Neural cell (in vitro differentiated cells): Measurements from ENCODE around the gene GANAB. TPM values are rescaled to one million over a fixed set of nuclear protein-coding genes. Genes with fewer than 3 reads are reported as not detected.

Source experiments
- H2AFZ ChIP-seq: fragments of 200-600, 300-800 bp; sonication (generic), shearing (Covaris generic); 2 replicates; pipeline ENCODE4 v1.6.0; 2014; ENCODE audit warnings: low read depth, mild to moderate bottlenecking, antibody characterized with exemption, low read length, moderate library complexity
- H3F3A ChIP-seq: fragments of 200-600 bp; shearing (Covaris generic); 2 replicates; pipeline ENCODE4 v1.6.1; 2016; ENCODE audit warnings: mild to moderate bottlenecking, moderate library complexity, mixed read lengths, antibody characterized with exemption, low read length; ENCODE audit not compliant: insufficient read depth, poor library complexity, severe bottlenecking
- H3K27ac ChIP-seq: fragments of 200-600, 300-800 bp; sonication (generic), shearing (Covaris generic); 2 replicates; pipeline ENCODE4 v1.5.1; 2014; ENCODE audit warnings: mild to moderate bottlenecking, low read length, moderate library complexity
- H3K27me3 ChIP-seq: fragments of 300-800, 200-600 bp; sonication (generic), shearing (Covaris generic); 2 replicates; pipeline ENCODE4 v1.6.0; 2014; ENCODE audit warnings: mild to moderate bottlenecking, low read depth, low read length, moderate library complexity; ENCODE audit not compliant: insufficient read depth
- H3K36me3 ChIP-seq: fragments of 300-800, 200-600 bp; sonication (generic), shearing (Covaris generic); 2 replicates; pipeline ENCODE4 v1.5.1; 2014; ENCODE audit warnings: mild to moderate bottlenecking, antibody characterized with exemption, low read length, moderate library complexity; ENCODE audit not compliant: insufficient read depth
- H3K4me2 ChIP-seq: fragments of 300-800, 200-600 bp; sonication (generic), shearing (Covaris generic); 2 replicates; pipeline ENCODE4 v1.6.0; 2014; ENCODE audit warnings: mild to moderate bottlenecking, low read length
- H3K4me3 ChIP-seq: fragments of 300-800, 200-600 bp; sonication (generic), shearing (Covaris generic); 2 replicates; pipeline ENCODE4 v1.5.1; 2014; ENCODE audit warnings: mild to moderate bottlenecking, low read length, moderate library complexity
- H3K79me2 ChIP-seq: fragments of 200-600 bp; shearing (Covaris generic); replicated peaks from 2 replicates; pipeline ENCODE4 v1.6.0; 2014; ENCODE audit warnings: mild to moderate bottlenecking, low read length, moderate library complexity; ENCODE audit not compliant: insufficient read depth
- H3K9ac ChIP-seq: fragments of 300-800, 200-600 bp; sonication (generic), shearing (Covaris generic); 2 replicates; pipeline ENCODE4 v1.6.1; 2016; ENCODE audit warnings: mild to moderate bottlenecking, low read length, mixed read lengths
- H3K9me2 ChIP-seq: fragments of 200-600 bp; shearing (Covaris generic); 2 replicates; pipeline ENCODE4 v1.6.1; 2016; ENCODE audit warnings: mild to moderate bottlenecking, low read length, mixed read lengths; ENCODE audit not compliant: insufficient read depth
- H3K9me3 ChIP-seq: fragments of 200-600, 300-800 bp; sonication (generic), shearing (Covaris generic); 2 replicates; pipeline ENCODE4 v1.6.1; 2016; ENCODE audit warnings: mild to moderate bottlenecking, mixed run types, low read length, moderate library complexity, mixed read lengths
- H4K20me1 ChIP-seq: fragments of 200-600 bp; shearing (Covaris generic); 2 replicates; pipeline ENCODE4 v1.6.1; 2016; ENCODE audit warnings: mild to moderate bottlenecking, mixed run types; ENCODE audit not compliant: insufficient read depth
- EP300 ChIP-seq: fragments of 450-650 bp; conservative IDR thresholded peaks from 2 replicates; pipeline ENCODE4 v1.6.1; 2014; ENCODE audit warnings: antibody characterized with exemption, mild to moderate bottlenecking, moderate library complexity; ENCODE audit not compliant: poor library complexity, severe bottlenecking
- EZH2 ChIP-seq: fragments of 200-600, 300-800 bp; shearing (Covaris generic), sonication (generic); IDR thresholded peaks from 2 replicates; pipeline ENCODE4 v1.6.1; 2014; ENCODE audit warnings: antibody characterized with exemption, low read length, borderline replicate concordance, mild to moderate bottlenecking; ENCODE audit not compliant: insufficient read depth, poor library complexity, severe bottlenecking
- MXI1 ChIP-seq: fragments of 450-650 bp; conservative IDR thresholded peaks from 2 replicates; pipeline ENCODE4 v1.6.1; 2014; ENCODE audit warnings: antibody characterized with exemption, mild to moderate bottlenecking; ENCODE audit not compliant: poor library complexity, severe bottlenecking
- POLR2AphosphoS5 ChIP-seq: IDR thresholded peaks from 2 replicates; pipeline ENCODE4 v1.6.1; 2012
- RAD21 ChIP-seq: fragments of 450-650 bp; conservative IDR thresholded peaks from 2 replicates; pipeline ENCODE4 v1.6.1; 2014; ENCODE audit warnings: antibody characterized with exemption, mild to moderate bottlenecking, moderate library complexity
- REST ChIP-seq: IDR thresholded peaks from 2 replicates; pipeline ENCODE4 v1.6.1; 2012; ENCODE audit warnings: borderline replicate concordance
- SMC3 ChIP-seq: fragments of 450-650 bp; conservative IDR thresholded peaks from 2 replicates; pipeline ENCODE4 v1.6.1; 2014; ENCODE audit warnings: antibody characterized with exemption, mild to moderate bottlenecking, moderate library complexity; ENCODE audit not compliant: poor library complexity
- TAF1 ChIP-seq: IDR thresholded peaks from 2 replicates; pipeline ENCODE4 v1.6.1; 2012; ENCODE audit warnings: low read depth
- polyA plus RNA-seq: library from polyadenylated mRNA; depleted of rRNA; stranded (reverse); fragments of >200 nt; gene quantifications from 2 replicates; pipeline ENCODE4 v1.2.3, GENCODE V29; 2014
- TF ChIP-seq, protein P1 (sequence below): fragments of 450-650 bp; IDR thresholded peaks from 2 replicates; pipeline ENCODE4 v1.5.1; 2014; ENCODE audit warnings: antibody characterized with exemption, mild to moderate bottlenecking, moderate library complexity; ENCODE audit not compliant: poor library complexity, severe bottlenecking

Gene GANAB
- polyA plus RNA-seq, 1 donor from 2014 or later: 62.7 TPM

DNA sequence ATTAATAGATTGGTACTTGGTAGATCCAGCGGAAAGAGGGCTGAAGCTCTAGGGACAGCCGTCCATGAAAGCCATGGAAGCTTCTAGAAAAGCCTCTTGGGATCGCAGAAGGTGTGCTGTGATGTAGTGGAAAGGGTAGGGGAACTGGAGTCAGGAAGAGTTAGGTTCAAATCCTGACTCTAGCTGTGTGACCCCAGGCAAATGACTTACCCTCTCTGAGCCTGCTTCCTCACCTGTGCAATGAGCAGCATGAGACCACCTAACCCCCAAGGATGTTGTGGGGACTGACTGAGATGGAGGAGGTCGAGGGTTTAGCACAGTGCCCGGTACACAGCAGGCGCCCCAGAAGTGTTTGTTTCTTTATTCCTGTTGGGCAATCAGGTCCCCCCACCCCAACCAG is 36.0 kb downstream of the GANAB start:
- Histone ChIP-seq H3K4me3 (no peak overlapping the region), H3K27ac (no peak overlapping the region), H3K9ac (no peak overlapping the region), H3K9me3 (no peaks in the 10 kb centered on the region), H3K9me2 (no peaks in the 10 kb centered on the region), H3F3A (no peaks in the 10 kb centered on the region), H3K79me2 (no peaks in the 10 kb centered on the region), H3K27me3 (peaks cover 8% of the 10 kb centered on the region), H2AFZ (no peak overlapping the region), H4K20me1 (no peaks in the 10 kb centered on the region), H3K36me3 (no peaks in the 10 kb centered on the region), H3K4me2 (no peak overlapping the region)
- no peak for TF ChIP-seq MXI1
- no peak for TF ChIP-seq EP300
- no peak for TF ChIP-seq SMC3

DNA sequence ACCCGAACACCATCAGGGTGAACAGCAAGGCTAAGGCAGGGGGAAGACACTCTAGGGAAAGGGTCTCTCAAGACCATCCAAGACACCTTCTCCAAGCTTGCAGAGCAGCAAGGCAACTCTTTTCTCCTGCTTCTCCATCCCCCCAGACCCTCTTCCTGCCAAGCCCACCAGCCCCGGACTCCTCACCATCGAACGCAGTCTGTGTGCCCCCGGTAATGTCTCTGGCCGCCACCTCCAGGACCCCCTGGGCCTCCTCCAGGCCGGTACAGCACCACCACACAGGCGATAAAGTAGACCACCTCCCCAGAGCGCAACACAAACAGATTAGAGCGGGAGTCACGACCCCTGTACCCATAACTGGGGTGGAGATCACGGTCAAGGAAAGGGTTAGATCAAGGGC is 37.6 kb downstream of the GANAB start:
- Histone ChIP-seq H3F3A (no peaks in the 10 kb centered on the region), H3K27me3 (peaks cover 8% of the 10 kb centered on the region), H3K4me3 (no peak overlapping the region), H3K9me3 (no peaks in the 10 kb centered on the region), H3K4me2 (no peak overlapping the region), H4K20me1 (no peaks in the 10 kb centered on the region), H3K36me3 (no peaks in the 10 kb centered on the region), H3K79me2 (no peaks in the 10 kb centered on the region), H2AFZ (no peak overlapping the region), H3K27ac (no peak overlapping the region), H3K9ac (no peak overlapping the region), H3K9me2 (no peaks in the 10 kb centered on the region)
- TF ChIP-seq MXI1 (no peak), EP300 (no peak), RAD21 (no peak), SMC3 (no peak), EZH2 (no peak), TAF1 (no peak), REST (no peak), POLR2AphosphoS5 (no peak)
- TF ChIP-seq, protein P1, sequence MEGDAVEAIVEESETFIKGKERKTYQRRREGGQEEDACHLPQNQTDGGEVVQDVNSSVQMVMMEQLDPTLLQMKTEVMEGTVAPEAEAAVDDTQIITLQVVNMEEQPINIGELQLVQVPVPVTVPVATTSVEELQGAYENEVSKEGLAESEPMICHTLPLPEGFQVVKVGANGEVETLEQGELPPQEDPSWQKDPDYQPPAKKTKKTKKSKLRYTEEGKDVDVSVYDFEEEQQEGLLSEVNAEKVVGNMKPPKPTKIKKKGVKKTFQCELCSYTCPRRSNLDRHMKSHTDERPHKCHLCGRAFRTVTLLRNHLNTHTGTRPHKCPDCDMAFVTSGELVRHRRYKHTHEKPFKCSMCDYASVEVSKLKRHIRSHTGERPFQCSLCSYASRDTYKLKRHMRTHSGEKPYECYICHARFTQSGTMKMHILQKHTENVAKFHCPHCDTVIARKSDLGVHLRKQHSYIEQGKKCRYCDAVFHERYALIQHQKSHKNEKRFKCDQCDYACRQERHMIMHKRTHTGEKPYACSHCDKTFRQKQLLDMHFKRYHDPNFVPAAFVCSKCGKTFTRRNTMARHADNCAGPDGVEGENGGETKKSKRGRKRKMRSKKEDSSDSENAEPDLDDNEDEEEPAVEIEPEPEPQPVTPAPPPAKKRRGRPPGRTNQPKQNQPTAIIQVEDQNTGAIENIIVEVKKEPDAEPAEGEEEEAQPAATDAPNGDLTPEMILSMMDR: no peak

DNA sequence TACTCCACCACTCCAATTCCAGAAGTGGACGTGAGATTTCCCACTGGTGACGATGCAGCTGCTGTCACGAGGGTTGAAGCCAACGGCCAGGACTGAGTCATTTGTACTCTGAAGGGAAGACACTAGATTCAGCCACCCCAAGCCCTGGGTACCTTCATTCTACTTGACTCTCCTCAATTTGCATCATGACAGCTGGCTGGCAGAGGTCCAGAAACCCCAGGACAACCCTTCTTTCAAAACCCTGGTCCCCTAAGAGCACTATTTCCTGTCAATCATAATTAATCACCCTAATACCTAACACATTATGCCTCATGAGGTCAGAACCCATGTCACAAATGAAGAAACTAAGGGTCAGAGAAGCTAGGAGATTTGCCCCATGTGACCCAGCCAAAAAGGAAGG is 38.7 kb downstream of the GANAB start:
- H3F3A ChIP-seq: no peaks in the 10 kb centered on the region
- H3K79me2 ChIP-seq: no peaks in the 10 kb centered on the region
- H3K27me3 ChIP-seq: peaks cover 8% of the 10 kb centered on the region
- no peaks in the 10 kb centered on the region for H3K9me3 ChIP-seq
- no peaks in the 10 kb centered on the region for H3K9me2 ChIP-seq
- TF ChIP-seq, protein P1: no peak
- TF ChIP-seq SMC3 (no peak), REST (no peak), EZH2 (no peak), TAF1 (no peak), MXI1 (no peak), POLR2AphosphoS5 (no peak), EP300 (no peak), RAD21 (no peak)
- H3K36me3 ChIP-seq: no peaks in the 10 kb centered on the region
- no peak overlapping the region for H3K27ac ChIP-seq
- H4K20me1 ChIP-seq: no peaks in the 10 kb centered on the region
- no peak overlapping the region for H3K4me3 ChIP-seq
- H3K9ac ChIP-seq: no peak overlapping the region
- H2AFZ ChIP-seq: no peak overlapping the region
- H3K4me2 ChIP-seq: no peak overlapping the region
